KG1 (cell line): ENCODE results near the gene RNASE3.
A peak's percentile ranks its signal among the peaks of the same experiment; 100 is the strongest.
"Not testable (repeated sequence)": the region's sequence is repeated elsewhere in the genome, so short reads cannot be mapped to it uniquely, and the experiment has no call there.

Experiments used
- DNase-seq: peaks from one replicate; lab custom pipeline; 2025; lab: John Stamatoyannopoulos, UW

Gene RNASE3

GRCh38 chr14:20891126-20891825, at the start of gene RNASE3:
TSS of gene RNASE3 (plus strand) at chr14:20891385. CDS start at chr14:20891687, 302 bp downstream.
- not testable (repeated sequence) for DNase-seq

- DNase-seq, result no peak
These were observed 44.6 kb upstream of the RNASE3 start for GRCh38 chr14:20846560-20846959.

DNA sequence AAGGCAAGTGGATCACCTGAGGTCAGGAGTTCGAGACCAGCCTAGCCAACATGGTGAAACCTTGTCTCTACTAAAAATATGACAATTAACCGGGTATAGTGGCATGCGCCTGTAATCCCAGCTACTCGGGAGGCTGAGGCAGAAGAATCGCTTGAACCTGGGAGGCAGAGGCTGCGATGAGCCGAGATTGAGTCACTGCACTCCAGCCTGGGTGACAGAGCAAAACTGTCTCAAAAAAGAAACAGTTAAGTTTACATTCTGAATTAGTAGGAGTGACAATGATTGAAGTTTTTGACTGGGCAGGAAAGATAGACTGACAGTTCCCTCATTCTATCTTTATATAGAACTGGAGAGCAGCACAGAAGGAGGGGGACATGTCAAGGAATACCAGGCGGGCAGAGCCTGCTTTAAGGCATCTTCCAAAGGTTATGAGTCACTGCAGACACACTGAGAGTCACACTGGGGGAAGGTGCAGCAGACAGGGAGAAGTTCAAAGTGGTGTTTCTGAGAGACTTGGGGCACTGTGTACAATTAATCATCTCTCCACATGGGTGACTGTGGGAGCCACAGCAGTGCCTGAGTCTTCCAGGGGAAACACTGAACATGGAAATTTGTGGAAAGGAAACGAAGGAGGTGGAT, 42.8 kb upstream of the RNASE3 start:
- DNase-seq, result no peak

DNA sequence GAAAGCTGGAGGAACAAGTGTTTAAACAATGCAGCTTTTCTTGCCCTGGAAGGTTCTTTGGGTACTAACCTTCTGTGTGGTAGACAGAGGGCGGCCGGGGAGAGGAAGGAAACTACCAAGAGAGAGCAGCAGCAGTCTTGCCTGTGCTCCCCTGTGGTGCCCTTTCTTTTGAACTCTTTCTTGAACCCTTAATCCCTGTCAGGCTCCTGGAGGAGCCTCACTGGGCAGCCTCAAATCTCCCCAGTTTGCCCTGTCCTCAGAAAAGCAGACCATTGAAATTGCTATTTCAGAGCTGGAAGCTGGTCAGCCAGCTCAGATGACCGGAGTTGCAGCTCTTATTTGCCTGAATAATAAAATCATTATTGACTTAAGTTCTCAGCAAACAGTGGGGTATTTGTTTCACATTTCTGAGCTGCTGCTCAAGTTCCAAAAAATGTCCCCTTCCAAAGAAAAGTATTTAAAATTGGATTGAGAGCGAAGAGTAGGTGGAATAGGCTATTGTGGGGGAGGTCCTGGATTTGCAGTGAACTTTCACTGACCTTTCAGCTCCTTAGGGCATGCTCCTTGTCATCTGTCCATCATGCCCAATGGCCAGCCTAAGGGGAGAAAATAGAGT, 42.1 kb upstream of the RNASE3 start:
- DNase-seq, result no peak

- DNase-seq, result no peak
These were observed 38.1 kb upstream of the RNASE3 start for GRCh38 chr14:20853042-20853441.

- DNase-seq, result peak; percentile 83
These were observed 35.4 kb upstream of the RNASE3 start for GRCh38 chr14:20855652-20856291.

DNA sequence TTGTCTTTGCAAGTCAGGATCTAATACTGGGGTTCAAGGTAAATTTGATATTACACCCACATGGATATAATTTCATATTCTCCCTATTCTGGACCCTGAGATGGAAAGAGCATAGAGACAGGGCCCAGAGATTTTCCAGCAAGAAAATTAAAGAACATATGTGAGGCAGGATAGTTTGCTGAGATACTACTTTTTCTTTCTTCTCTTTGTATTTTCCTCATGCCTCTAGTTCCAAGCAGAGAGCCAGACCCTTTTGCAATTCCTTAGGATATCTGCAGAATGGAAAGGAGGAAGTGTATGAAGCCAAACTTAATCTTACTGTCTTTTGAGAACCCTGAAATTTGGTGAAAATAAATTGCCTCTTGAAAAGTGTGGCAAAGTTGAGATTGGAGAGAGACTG, 34.0 kb upstream of the RNASE3 start:
- DNase-seq, result no peak

DNA sequence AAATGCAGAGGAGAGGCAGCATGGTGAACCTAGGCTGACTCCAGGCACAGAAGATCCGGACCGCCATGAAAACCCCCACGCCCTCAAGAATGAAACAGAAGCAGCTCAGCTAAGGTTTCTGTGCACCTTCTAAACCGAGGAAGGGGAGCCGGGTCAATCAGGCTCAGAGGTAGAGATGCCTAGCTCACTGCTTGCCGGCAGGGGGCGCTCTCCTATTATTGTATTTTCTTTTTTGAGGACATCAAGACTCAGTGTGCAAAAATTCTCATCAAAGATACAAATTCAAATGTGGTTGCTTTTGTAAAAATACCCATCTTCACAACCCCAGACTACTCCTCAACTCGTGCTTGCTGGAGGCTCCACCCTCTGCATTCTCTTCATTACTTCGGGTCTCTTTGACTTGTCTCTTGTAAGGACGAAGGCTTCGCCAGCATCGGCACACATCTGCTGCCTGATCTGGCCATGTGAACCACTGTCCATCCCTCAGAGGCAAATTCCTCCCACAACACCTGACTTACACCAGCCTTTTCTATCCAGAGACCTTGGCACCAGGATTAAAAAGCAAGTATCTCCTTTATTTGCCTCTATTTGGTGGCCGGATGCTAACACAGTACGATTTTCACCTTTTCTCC, 33.4 kb upstream of the RNASE3 start:
- peak; percentile 45 for DNase-seq

DNA sequence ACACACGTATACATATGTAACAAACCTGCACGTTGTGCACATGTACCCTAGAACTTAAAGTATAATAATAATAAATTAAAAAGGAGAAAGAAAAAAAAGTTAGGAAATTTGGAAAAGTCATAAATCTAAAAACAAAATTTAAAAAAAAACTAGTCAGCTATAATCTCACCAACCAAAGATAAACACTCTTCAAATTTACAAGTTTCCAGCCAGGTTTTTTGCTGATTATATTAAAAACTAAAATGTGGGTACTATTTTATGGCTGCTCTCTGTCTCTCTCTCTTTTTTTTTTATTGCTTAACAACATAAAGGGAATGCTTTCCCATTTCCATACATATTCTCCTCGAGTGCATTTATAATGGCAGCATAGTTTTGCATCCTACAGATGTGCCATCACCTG, 25.0 kb upstream of the RNASE3 start:
- no peak for DNase-seq

GRCh38 chr14:20866963-20867362, 24.2 kb upstream of the RNASE3 start:
- DNase-seq, result no peak

GRCh38 chr14:20873370-20874177, 17.6 kb upstream of the RNASE3 start:
- peak; percentile 68 for DNase-seq

DNA sequence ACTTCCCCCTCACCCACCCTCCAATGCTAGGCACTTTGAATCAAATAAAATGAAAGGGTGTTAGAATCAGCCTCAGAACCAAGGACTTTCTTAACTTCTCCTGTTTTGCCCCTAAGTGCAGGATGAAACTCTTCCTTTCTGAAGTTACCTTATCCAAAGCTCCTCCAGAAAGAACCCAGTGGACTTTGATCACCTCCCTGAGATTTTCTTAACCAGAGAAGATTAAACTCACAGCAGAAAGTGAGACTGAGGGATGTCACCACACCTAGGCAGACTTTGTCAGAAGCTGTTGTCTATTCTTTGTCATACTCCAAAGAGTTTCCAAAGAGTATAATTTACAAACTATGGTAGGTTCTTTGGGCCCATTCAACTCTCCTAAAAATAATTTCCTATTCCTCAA, 14.2 kb upstream of the RNASE3 start:
- DNase-seq, result no peak

GRCh38 chr14:20878695-20879094, 12.5 kb upstream of the RNASE3 start:
- no peak for DNase-seq

GRCh38 chr14:20881229-20881628, 10.0 kb upstream of the RNASE3 start:
- DNase-seq, result not testable (repeated sequence)

DNA sequence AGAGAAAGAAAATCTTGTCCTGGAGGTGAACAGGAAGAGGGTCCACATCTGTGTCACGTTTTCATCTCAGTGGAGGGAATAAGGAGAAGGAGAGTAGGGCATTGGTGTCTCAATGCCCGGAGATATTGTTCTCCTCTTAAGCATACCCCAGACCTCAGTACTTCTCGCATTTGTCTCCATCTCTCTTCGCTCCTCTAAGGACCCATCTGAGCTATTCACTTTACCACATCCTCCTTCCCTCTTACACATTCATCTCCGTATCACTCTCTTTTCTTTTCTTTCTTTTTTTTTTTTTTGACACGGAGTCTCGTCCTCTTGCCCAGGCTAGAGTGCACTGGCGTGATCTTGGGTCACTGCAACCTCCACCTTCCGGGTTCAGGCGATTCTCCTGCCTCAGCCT, 8.4 kb upstream of the RNASE3 start:
- not testable (repeated sequence) for DNase-seq

DNA sequence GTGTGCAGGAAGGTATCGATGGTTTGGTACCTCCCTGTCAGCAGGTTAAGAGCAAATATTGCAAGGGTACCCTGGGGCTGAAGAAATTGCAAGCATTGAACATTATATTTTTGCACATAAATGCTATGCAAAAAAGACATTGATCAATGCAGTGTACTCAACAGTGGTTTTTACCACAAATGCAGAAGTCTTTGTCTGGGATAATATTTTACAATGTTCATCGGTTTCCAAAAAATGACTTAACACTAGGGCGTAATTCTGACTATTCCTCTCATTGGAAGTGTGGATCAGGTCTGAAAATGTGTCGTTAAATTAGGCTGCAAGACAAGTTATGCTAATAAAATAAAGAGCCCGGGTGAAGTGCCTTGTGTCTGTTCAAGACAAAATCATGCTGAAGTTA, 2.8 kb upstream of the RNASE3 start:
- DNase-seq, result not testable (repeated sequence)

DNA sequence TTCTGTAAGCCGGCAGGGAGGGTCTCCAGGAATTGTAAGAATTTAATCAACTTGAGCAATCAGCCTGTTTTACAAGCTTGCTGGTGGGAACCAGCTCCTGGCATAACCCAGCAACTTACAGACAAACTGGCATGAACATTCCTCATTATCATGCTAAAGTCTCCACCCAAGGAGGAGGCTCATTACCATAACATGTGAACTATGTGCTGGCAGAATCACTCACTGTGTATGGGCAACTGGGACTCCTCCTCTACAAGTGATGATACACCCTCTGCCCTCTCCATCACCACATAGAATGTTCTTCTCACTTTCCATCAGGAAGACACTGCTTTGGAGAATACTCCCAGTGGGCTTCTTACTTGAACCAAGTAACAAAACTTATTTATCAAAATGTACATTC, 4.1 kb downstream of the RNASE3 start:
- not testable (repeated sequence) for DNase-seq

DNA sequence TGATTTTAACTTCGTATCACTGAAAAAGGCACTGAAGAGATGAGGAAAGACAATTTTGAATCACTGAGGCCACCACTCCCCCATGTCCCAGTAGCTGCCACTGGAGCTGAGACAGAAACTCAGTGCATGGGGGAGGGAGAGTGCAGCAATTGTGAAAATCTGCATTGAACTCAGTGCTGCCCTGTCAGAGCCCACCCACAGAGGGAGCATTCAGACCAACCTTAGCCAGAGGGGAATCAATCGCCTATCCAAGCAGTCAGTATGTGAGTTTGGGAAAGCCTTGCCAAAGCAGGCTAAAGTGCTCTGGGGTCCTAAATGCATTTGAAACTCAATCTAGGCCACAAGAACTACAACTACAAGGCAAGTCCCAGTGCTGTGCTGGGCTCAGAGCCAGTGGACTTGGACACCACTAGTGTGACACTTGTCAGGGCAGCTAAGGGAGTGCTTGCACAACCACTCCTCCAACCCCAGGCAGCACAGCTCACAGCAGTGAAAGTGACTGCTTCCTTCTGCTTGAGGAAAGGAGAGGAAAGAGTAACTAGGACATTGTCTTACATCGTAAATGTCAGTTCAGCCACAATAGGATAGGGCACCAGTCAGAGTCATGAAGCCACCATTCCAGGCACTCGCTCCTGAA, 13.3 kb downstream of the RNASE3 start:
- no peak for DNase-seq

- DNase-seq, result no peak
These were observed 14.5 kb downstream of the RNASE3 start for GRCh38 chr14:20905676-20906075.

- DNase-seq, result no peak
These were observed 16.0 kb downstream of the RNASE3 start for GRCh38 chr14:20907214-20907613.

DNA sequence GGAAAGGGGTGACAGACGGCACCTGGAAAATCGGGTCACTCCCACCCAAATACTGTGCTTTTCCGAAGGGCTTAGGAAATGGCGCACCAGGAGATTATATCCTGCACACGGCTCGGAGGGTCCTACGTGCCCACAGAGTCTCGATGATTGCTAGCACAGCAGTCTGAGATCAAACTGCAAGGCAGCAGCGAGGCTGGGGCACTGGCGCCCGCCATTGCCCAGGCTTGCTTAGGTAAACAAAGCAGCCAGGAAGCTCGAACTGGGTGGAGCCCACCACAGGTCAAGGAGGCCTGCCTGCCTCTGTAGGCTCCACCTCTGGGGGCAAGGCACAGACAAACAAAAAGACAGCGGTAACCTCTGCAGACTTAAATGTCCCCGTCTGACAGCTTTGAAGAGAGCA, 19.6 kb downstream of the RNASE3 start:
- not testable (repeated sequence) for DNase-seq
